GM23338 (cell line): ENCODE results near the gene KCNT2. TPM values are rescaled to one million over a fixed set of nuclear protein-coding genes. Genes with fewer than 3 reads are reported as not detected.
A peak's percentile ranks its signal among the peaks of the same experiment; 100 is the strongest.

Experiments
- ATAC-seq: fragments of 200-7000 bp; cut with Tn5 transposase; 3 replicates; pipeline ENCODE4 v1.9.1; 2020
- DNase-seq: peaks from one replicate; pipeline ENCODE4 v3.0.0-alpha.2; 2015; ENCODE audit warnings: low spot score
- H2AFZ ChIP-seq: fragments of 200-600 bp; sonication (generic); 2 replicates; pipeline ENCODE4 v1.8.0; 2016; ENCODE audit warnings: antibody characterized with exemption, mild to moderate bottlenecking, moderate library complexity
- H3F3A ChIP-seq: fragments of 200-600 bp; sonication (generic); replicated peaks from 2 replicates; pipeline ENCODE4 v1.8.0; 2017; ENCODE audit warnings: antibody characterized with exemption, mixed run types, low read depth
- H3K27ac ChIP-seq: fragments of 200-600 bp; sonication (generic); 2 replicates; pipeline ENCODE4 v1.6.1; 2016; ENCODE audit warnings: low read depth
- H3K27me3 ChIP-seq: fragments of 200-600 bp; sonication (generic); 2 replicates; pipeline ENCODE4 v1.8.0; 2016; ENCODE audit warnings: mild to moderate bottlenecking, mixed run types, moderate library complexity; ENCODE audit not compliant: insufficient read depth
- H3K36me3 ChIP-seq: fragments of 200-600 bp; sonication (generic); 2 replicates; pipeline ENCODE4 v1.8.0; 2016; ENCODE audit warnings: mild to moderate bottlenecking; ENCODE audit not compliant: insufficient read depth
- H3K4me1 ChIP-seq: fragments of 200-600 bp; sonication (generic); 2 replicates; pipeline ENCODE4 v1.8.0; 2016; ENCODE audit warnings: mild to moderate bottlenecking, moderate library complexity; ENCODE audit not compliant: insufficient read depth
- H3K4me2 ChIP-seq: fragments of 200-600 bp; sonication (generic); 2 replicates; pipeline ENCODE4 v1.7.1; 2017; ENCODE audit warnings: mixed run types
- H3K4me3 ChIP-seq: fragments of 200-600 bp; sonication (generic); 2 replicates; pipeline ENCODE4 v1.6.1; 2016; ENCODE audit warnings: mixed run types
- H3K79me2 ChIP-seq: fragments of 200-600 bp; sonication (generic); replicated peaks from 2 replicates; pipeline ENCODE4 v1.8.0; 2017; ENCODE audit warnings: mild to moderate bottlenecking; ENCODE audit not compliant: insufficient read depth
- H3K9me2 ChIP-seq: fragments of 200-600 bp; sonication (generic); 2 replicates; pipeline ENCODE4 v1.8.0; 2017; ENCODE audit not compliant: insufficient read depth
- H4K20me1 ChIP-seq: fragments of 200-600 bp; sonication (generic); replicated peaks from 2 replicates; pipeline ENCODE4 v1.8.0; 2017; ENCODE audit warnings: mild to moderate bottlenecking; ENCODE audit not compliant: insufficient read depth
- H3K27ac Mint-ChIP-seq: 2 replicates; pipeline ENCODE4 v1.8.0; 2020; ENCODE audit warnings: inconsistent platforms, mild to moderate bottlenecking, moderate library complexity, mixed read lengths
- H3K27me3 Mint-ChIP-seq: 3 replicates; pipeline ENCODE4 v1.8.0; 2022; ENCODE audit warnings: low read depth, mild to moderate bottlenecking, moderate library complexity, mixed read lengths, inconsistent platforms; ENCODE audit not compliant: insufficient read depth, poor library complexity
- H3K36me3 Mint-ChIP-seq: 3 replicates; pipeline ENCODE4 v1.8.0; 2021; ENCODE audit warnings: low read depth, mild to moderate bottlenecking, inconsistent platforms, moderate library complexity, mixed read lengths
- H3K4me1 Mint-ChIP-seq: 3 replicates; pipeline ENCODE4 v1.8.0; 2020; ENCODE audit warnings: mild to moderate bottlenecking, inconsistent platforms, mixed read lengths
- H3K4me3 Mint-ChIP-seq: 3 replicates; pipeline ENCODE4 v1.8.0; 2021; ENCODE audit warnings: moderate library complexity, mild to moderate bottlenecking, inconsistent platforms, mixed read lengths
- H3K9me3 Mint-ChIP-seq: 3 replicates; pipeline ENCODE4 v1.8.0; 2020; ENCODE audit warnings: moderate library complexity, mild to moderate bottlenecking, inconsistent platforms, mixed read lengths
- CREB1 ChIP-seq: fragments of 250-450 bp; sonication (Bioruptor Pico); IDR thresholded peaks from 2 replicates; pipeline ENCODE4 v1.5.0; 2020; ENCODE audit warnings: low read depth, mild to moderate bottlenecking, moderate library complexity
- CTCF ChIP-seq, 2 experiments: fragments of 200-600 bp in 1 of 2; sonication (generic) in 1 of 2; conservative IDR thresholded peaks; 2 replicates each; pipeline versions ENCODE4 v1.5.1 to v1.6.1; 2016 to 2017; ENCODE audit warnings: antibody characterized with exemption in 2 of 2, low read depth in 2 of 2, mild to moderate bottlenecking in 2 of 2, moderate library complexity in 1 of 2
- EZH2phosphoT487 ChIP-seq: fragments of 200-600 bp; sonication (generic); IDR thresholded peaks from one replicate; pipeline ENCODE4 v1.8.1; 2018; ENCODE audit warnings: antibody characterized with exemption; ENCODE audit not compliant: unreplicated experiment
- JUNB ChIP-seq: IDR thresholded peaks from one replicate; pipeline ENCODE4 v1.6.1; 2016; ENCODE audit warnings: antibody characterized with exemption; ENCODE audit not compliant: unreplicated experiment
- NANOG ChIP-seq: IDR thresholded peaks from 2 replicates; pipeline ENCODE4 v1.6.1; 2016; ENCODE audit warnings: antibody characterized with exemption, borderline replicate concordance
- POLR2AphosphoS5 ChIP-seq: IDR thresholded peaks from 2 replicates; pipeline ENCODE4 v1.6.1; 2016; ENCODE audit warnings: antibody characterized with exemption, low read depth
- ZNF331 ChIP-seq: fragments of 250-450 bp; sonication (Bioruptor Pico); IDR thresholded peaks from 2 replicates; pipeline ENCODE4 v1.5.0; 2020; ENCODE audit warnings: low read depth, mild to moderate bottlenecking, moderate library complexity
- ZNF462 ChIP-seq: fragments of 250-450 bp; sonication (Bioruptor Pico); IDR thresholded peaks from 2 replicates; pipeline ENCODE4 v1.5.0; 2020; ENCODE audit warnings: mild to moderate bottlenecking, moderate library complexity
- polyA plus RNA-seq: library from polyadenylated mRNA; unstranded; fragments of >200 nt; fragmentation: Nextera tagmentation; extraction: Ambion mirVana; gene quantifications from 2 replicates; pipeline ENCODE4 v1.2.1, GENCODE V29; 2016
- total RNA-seq: library from RNA; depleted of rRNA; stranded (reverse); fragments of >200 nt; shearing (Covaris generic); gene quantifications from 2 replicates; pipeline ENCODE4 v1.2.3, GENCODE V29; 2014

The KCNT2 gene
- total and polyA plus RNA-seq, 2 experiments from 2014 or later, result 5.4 to 13.4 TPM

- Histone ChIP-seq H3K79me2 (no peaks in the 10 kb centered on the region), H3K4me2 (no peak overlapping the region), H3K4me3 (no peak overlapping the region), H3K27me3 (no peaks in the 10 kb centered on the region), H4K20me1 (no peaks in the 10 kb centered on the region), H3K4me1 (peaks cover 5% of the 10 kb centered on the region; the same call in 1 of the 2 replicates), H3K27ac (peak overlapping the region; percentile 2; the same call in 1 of the 2 replicates), H3K36me3 (no peaks in the 10 kb centered on the region), H3K9me2 (no peaks in the 10 kb centered on the region), H2AFZ (no peak overlapping the region), H3F3A (no peaks in the 10 kb centered on the region)
- peak; percentile 47 for DNase-seq
- peak overlapping the region; percentile 78 for H3K27ac Mint-ChIP-seq
- TF ChIP-seq NANOG, result no peak
- no peak for TF ChIP-seq ZNF462 (CRISPR knock-in tag)
- no peak for TF ChIP-seq ZNF331
- no peak for TF ChIP-seq CREB1
- no peak for TF ChIP-seq JUNB
- TF ChIP-seq POLR2AphosphoS5, result no peak
- no peak for TF ChIP-seq EZH2phosphoT487
- TF ChIP-seq CTCF (conservative IDR thresholded peaks at IDR 0.05; ENCODE audit: low read depth in 2 of 2), result no peak
- no peak overlapping the region; the same call in 2 of the 3 replicates for H3K4me3 Mint-ChIP-seq
- H3K9me3 Mint-ChIP-seq, result no peaks in the 10 kb centered on the region; the same call in 2 of the 3 replicates
- H3K4me1 Mint-ChIP-seq, result peaks cover 20% of the 10 kb centered on the region
- H3K27me3 Mint-ChIP-seq, result no peaks in the 10 kb centered on the region
- ATAC-seq, result peak; percentile 64; the same call in 2 of the 3 replicates
- H3K36me3 Mint-ChIP-seq, result peaks cover 16% of the 10 kb centered on the region; the same call in 2 of the 3 replicates
Observed at GRCh38 chr1:196373798-196374197, 234.4 kb downstream of the KCNT2 start.
